Measurements from ENCODE around the gene ARHGEF1. TPM values are rescaled to one million over a fixed set of nuclear protein-coding genes. Genes with fewer than 3 reads are reported as not detected.

Gene ARHGEF1
- total RNA-seq, 2 donors from 2014 or later: 89.9 to 116 TPM

GRCh38 chr19:41845001-41845050 is 38.2 kb upstream of the ARHGEF1 start, which contains the start of gene DMRTC2:
Gene DMRTC2 (plus strand): TSS chr19:41845042. CDS start chr19:41847429, 2,387 bp downstream.
- TF ChIP-seq CTCF (conservative IDR thresholded peaks at IDR 0.05): no peak
- DNase-seq: no peak
- H3K4me1 Mint-ChIP-seq: no peaks in the 10 kb centered on the region
- Histone ChIP-seq H3K4me3 (ENCODE audit: low read length) (no peak within 1 kb of the TSS), H3K27ac (ENCODE audit: low read depth, low read length) (no peak within 1 kb of the TSS), H3K36me3 (ENCODE audit: control insufficient read depth, insufficient read depth, low read length) (no peaks in the 10 kb centered on the region), H3K27me3 (ENCODE audit: control insufficient read depth, insufficient read depth, low read length, poor library complexity, severe bottlenecking) (no peaks in the 10 kb centered on the region), H3K4me1 (ENCODE audit: control insufficient read depth, insufficient read depth, low read length) (no peaks in the 10 kb centered on the region), H3K9ac (ENCODE audit: extremely low read depth, low read length, poor library complexity, severe bottlenecking) (no peak within 1 kb of the TSS), H3K9me3 (ENCODE audit: control insufficient read depth, low read length) (no peaks in the 10 kb centered on the region)
- no peaks in the 10 kb centered on the region for H3K36me3 Mint-ChIP-seq (ENCODE audit: low read depth)
- H3K4me3 Mint-ChIP-seq: no peak within 1 kb of the TSS
- no peak within 1 kb of the TSS for H3K27ac Mint-ChIP-seq
- peaks cover 26% of the 10 kb centered on the region for H3K27me3 Mint-ChIP-seq (ENCODE audit: insufficient read depth)
- H3K9me3 Mint-ChIP-seq: peaks cover 6% of the 10 kb centered on the region
- WGBS, 2 experiments (ENCODE audit: insufficient coverage in 1 of 2, insufficient read length in 1 of 2): 98 to 100% methylated on average over 3 of the region's 3 CpGs

- Histone ChIP-seq H3K4me3 (ENCODE audit: low read length) (no peak overlapping the region), H3K4me1 (ENCODE audit: control insufficient read depth, insufficient read depth, low read length) (no peaks in the 10 kb centered on the region), H3K9me3 (ENCODE audit: control insufficient read depth, low read length) (no peaks in the 10 kb centered on the region), H3K27ac (ENCODE audit: low read depth, low read length) (no peak overlapping the region), H3K27me3 (ENCODE audit: control insufficient read depth, insufficient read depth, low read length, poor library complexity, severe bottlenecking) (no peaks in the 10 kb centered on the region), H3K9ac (ENCODE audit: extremely low read depth, low read length, poor library complexity, severe bottlenecking) (no peak overlapping the region), H3K36me3 (ENCODE audit: control insufficient read depth, insufficient read depth, low read length) (no peaks in the 10 kb centered on the region)
- Mint-ChIP-seq H3K9me3 (peaks cover 6% of the 10 kb centered on the region), H3K4me3 (no peak overlapping the region), H3K4me1 (no peaks in the 10 kb centered on the region), H3K27me3 (ENCODE audit: insufficient read depth) (peaks cover 26% of the 10 kb centered on the region), H3K36me3 (ENCODE audit: low read depth) (no peaks in the 10 kb centered on the region), H3K27ac (no peak overlapping the region)
- 88 to 92% methylated on average over 12 to 15 of the region's 23 CpGs for WGBS, 2 experiments (ENCODE audit: insufficient coverage in 1 of 2, insufficient read length in 1 of 2)
- DNase-seq: no peak
- no peak for TF ChIP-seq CTCF (conservative IDR thresholded peaks at IDR 0.05)
Observed at GRCh38 chr19:41845051-41845590, 37.9 kb upstream of the ARHGEF1 start.

- Mint-ChIP-seq H3K9me3 (peaks cover 6% of the 10 kb centered on the region), H3K4me1 (peaks cover 12% of the 10 kb centered on the region), H3K4me3 (no peak overlapping the region), H3K27ac (no peak overlapping the region), H3K27me3 (ENCODE audit: insufficient read depth) (peaks cover 31% of the 10 kb centered on the region), H3K36me3 (ENCODE audit: low read depth) (no peaks in the 10 kb centered on the region)
- H3K27ac ChIP-seq (ENCODE audit: low read depth, low read length): no peak overlapping the region
- no peak overlapping the region for H3K4me3 ChIP-seq (ENCODE audit: low read length)
- H3K27me3 ChIP-seq (ENCODE audit: control insufficient read depth, insufficient read depth, low read length, poor library complexity, severe bottlenecking): peaks cover 2% of the 10 kb centered on the region
- DNase-seq: no peak
- no peaks in the 10 kb centered on the region for H3K9me3 ChIP-seq (ENCODE audit: control insufficient read depth, low read length)
- no peak overlapping the region for H3K9ac ChIP-seq (ENCODE audit: extremely low read depth, low read length, poor library complexity, severe bottlenecking)
- H3K4me1 ChIP-seq (ENCODE audit: control insufficient read depth, insufficient read depth, low read length): peaks cover 2% of the 10 kb centered on the region
- WGBS, 2 experiments (ENCODE audit: insufficient coverage in 1 of 2, insufficient read length in 1 of 2): 89 to 92% methylated on average over 16 to 19 of the region's 19 CpGs
- no peak for TF ChIP-seq CTCF (conservative IDR thresholded peaks at IDR 0.05)
- no peaks in the 10 kb centered on the region for H3K36me3 ChIP-seq (ENCODE audit: control insufficient read depth, insufficient read depth, low read length)
Observed at GRCh38 chr19:41847351-41848105, 35.5 kb upstream of the ARHGEF1 start.
